GM12864 (cell line): ENCODE results near the gene GPER1.

Experiments
- DNase-seq: peaks from one replicate; pipeline ENCODE4 v3.0.0-alpha.2; 2011; ENCODE audit warnings: low read depth
- H3K4me3 ChIP-seq: 2 replicates; pipeline ENCODE4 v1.5.1; 2011; ENCODE audit warnings: mild to moderate bottlenecking, low read depth, low read length, control low read depth
- TF ChIP-seq, protein P1 (sequence below): IDR thresholded peaks from 2 replicates; pipeline ENCODE4 v1.5.1; 2011; ENCODE audit warnings: low read depth, mild to moderate bottlenecking, moderate library complexity, low read length, control low read depth, inconsistent platforms; ENCODE audit errors: missing control alignments

GPER1 gene

DNA sequence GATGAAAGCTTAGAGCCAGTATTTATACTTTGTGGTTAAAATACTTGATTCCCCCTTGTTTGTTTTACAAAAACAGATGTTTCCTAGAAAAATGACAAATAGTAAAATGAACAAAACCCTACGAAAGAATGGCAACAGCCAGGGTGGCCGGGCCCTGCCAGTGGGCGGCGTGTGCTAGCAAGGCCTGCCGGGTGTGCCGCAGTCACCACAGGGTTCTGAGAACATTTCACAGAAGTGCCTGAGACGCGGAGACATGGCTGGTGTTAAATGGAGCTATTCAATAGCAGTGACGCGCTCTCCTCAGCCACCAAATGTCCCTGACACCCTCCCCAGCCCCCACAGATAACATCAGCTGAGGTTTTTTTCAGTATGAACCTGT is 29.1 kb upstream of the GPER1 start:
- DNase-seq: no peak
- TF ChIP-seq, protein P1, sequence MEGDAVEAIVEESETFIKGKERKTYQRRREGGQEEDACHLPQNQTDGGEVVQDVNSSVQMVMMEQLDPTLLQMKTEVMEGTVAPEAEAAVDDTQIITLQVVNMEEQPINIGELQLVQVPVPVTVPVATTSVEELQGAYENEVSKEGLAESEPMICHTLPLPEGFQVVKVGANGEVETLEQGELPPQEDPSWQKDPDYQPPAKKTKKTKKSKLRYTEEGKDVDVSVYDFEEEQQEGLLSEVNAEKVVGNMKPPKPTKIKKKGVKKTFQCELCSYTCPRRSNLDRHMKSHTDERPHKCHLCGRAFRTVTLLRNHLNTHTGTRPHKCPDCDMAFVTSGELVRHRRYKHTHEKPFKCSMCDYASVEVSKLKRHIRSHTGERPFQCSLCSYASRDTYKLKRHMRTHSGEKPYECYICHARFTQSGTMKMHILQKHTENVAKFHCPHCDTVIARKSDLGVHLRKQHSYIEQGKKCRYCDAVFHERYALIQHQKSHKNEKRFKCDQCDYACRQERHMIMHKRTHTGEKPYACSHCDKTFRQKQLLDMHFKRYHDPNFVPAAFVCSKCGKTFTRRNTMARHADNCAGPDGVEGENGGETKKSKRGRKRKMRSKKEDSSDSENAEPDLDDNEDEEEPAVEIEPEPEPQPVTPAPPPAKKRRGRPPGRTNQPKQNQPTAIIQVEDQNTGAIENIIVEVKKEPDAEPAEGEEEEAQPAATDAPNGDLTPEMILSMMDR: no peak
- no peak overlapping the region for H3K4me3 ChIP-seq

DNA sequence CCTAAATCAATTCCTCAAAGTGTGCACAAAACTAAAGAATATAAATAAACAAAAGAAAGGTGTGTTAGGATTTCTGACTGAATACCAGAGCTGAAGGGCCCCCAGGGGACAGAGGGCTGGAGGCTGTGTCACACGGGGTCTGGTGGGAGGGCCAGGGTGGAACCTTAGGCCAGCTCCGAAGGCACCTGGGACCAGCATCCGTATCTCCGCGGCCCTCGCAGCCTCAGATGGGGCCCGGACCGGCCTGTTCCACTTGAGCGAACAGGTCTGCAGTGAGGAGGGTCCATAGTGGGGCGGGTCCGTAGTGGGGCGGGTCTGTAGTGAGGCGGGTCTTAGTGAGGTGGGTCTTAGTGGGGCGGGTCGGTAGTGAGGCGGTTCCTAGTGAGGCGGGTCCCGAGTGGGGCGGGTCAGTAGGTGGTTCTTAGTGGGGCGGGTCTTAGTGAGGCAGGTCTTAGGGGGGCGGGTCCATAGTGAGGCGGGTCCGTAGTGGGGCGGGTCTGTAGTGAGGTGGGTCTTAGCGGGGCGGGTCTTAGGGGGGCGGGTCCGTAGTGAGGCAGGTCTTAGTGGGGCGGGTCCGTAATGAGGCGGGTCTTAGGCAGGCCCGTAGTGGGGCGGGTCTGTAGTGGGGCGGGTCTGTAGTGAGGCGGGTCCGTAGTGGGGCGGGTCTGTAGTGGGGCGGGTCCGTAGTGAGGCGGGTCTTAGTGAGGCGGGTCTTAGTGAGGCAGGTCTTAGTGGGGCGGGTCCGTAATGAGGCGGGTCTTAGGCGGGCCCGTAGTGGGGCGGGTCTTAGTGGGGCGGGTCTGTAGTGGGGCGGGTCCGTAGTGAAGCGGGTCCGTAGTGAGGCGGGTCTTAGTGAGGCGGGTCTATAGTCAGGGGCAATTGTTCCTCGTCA is 28.5 kb upstream of the GPER1 start:
- TF ChIP-seq, protein P1: no peak
- H3K4me3 ChIP-seq: no peak overlapping the region
- peak; percentile 37 for DNase-seq

DNA sequence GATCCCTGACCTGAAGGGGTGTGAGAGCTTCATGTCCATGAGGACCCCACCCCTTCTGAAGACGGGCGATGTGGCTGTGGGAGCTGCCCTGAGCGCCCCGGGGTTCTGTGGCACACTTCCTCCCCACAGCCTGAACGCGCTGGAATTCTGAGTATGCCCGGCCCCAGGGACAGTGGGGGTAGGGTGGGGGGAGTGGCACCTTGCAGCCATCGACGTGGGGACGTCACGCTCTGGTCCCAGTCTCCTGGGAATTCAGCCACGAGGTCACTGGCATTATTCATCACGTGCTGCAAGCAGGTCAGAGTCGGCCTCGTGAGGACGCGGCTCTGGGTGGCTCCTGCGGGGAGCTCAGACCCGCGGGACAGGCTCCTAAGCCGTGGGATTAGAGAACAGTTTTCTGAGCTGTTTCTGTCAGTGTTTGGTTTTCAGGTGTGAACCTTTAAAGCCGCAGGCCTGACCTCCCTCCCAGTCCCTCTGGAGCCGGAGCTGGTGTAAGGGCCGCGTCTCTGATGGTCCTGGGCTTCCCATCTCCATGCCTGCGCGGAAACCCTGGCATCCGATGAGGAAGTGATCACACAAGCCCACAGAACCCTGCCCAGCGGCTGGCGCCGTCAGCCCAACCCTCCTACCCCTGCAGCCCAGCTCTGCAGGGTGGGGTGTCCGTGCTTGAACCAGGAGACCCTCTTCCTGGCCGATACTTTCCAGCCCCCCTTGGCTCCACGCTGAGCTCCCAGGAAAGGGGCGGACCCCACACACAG is 27.4 kb upstream of the GPER1 start:
- TF ChIP-seq, protein P1: no peak
- no peak for DNase-seq
- H3K4me3 ChIP-seq: no peak overlapping the region; the same call in 1 of the 2 replicates

DNA sequence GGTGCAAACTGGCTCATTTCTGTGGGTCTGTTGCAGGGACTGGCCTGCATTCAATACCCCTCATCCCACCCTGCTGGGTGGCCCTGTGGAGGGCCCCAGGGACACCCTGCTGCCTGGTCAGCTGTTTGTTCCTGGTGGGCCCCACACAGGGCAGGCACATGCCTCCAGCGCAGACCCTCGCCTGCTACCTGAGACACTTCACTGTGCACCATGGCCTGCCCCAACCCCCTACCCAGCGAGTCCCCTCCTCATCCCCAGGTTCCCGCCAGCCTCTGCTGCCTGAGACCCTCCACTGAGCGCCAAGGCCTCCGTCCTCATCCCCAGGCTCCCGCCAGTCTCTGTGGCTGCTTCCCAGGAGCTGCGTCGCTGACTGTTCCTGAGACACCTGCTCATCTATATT is 26.7 kb upstream of the GPER1 start:
- TF ChIP-seq, protein P1: no peak
- no peak for DNase-seq
- no peak overlapping the region; the same call in 1 of the 2 replicates for H3K4me3 ChIP-seq

DNA sequence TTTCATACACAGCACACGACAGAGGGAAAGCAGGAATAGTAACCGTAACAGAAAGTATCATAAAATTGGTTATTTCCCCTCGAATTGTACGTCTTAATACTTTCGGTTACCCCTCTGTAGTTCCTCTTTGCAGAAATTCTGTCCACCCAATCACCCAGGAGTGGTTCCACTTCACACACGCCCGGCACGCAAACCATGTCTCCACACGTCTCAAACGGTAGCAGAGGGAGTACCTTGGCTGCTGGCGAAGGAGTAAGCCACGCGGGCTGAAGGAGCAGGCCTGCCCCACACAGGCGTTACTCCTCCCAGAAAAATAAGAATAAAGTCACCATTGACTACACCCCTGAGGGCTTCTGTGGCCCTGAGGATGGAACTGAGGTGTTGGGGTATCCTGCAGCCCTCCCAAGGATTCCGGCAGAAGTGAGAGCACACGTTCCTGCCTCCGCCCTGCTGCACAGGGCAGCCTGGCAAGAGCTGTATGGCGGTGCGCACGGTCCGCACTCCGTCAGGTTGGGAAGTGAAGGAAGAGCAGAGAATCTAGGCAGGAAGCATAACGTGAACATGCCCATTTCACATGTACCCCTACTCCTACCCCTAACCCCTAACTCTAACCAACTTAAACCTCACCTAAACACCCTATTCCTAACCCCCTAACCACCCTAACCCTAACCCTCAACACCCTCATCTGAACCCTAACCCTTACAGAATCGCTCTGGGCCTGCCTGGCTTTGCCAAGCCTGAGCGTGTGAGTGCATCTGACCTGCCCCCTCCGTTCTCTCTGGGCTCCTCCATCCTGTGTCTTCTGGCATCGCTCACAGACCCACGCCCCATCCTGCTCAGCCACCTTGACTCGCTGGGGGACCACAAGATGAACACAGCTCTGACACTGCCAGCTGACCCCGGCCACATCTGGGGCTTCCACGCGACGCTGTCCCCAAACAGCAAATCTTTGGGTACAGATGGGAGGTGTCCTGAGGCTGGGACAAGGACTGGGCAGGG is 25.3 kb upstream of the GPER1 start:
- TF ChIP-seq, protein P1: no peak
- H3K4me3 ChIP-seq: no peak overlapping the region
- DNase-seq: peak; percentile 77

DNA sequence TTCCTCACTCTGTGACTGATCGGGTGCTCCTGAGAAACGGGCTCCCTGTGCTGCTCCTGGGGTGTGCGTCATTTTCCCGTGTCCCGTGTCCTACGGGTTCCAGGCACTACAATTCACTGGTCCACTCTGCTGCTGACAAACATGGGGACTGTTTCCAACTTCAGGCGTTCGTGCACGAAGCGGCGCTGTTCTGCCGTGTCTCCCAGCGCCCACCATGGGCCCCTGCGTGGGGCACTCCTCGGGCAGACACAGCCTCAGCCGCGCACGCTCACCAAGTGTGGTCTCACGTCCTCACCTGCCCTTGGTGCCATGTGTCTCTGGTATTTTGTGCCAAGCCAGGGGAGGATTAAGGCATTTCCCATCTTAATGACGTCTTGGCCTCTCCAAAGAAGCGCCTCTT is 24.6 kb upstream of the GPER1 start:
- TF ChIP-seq, protein P1: no peak
- no peak for DNase-seq
- H3K4me3 ChIP-seq: no peak overlapping the region
